Left ventricle myocardium inferior (tissue), 1 donor: ENCODE results near the gene MYT1. TPM values are rescaled to one million over a fixed set of nuclear protein-coding genes. Genes with fewer than 3 reads are reported as not detected.
"Not testable (repeated sequence)": the region's sequence is repeated elsewhere in the genome, so short reads cannot be mapped to it uniquely, and the experiment has no call there.

Experiments used
- DNase-seq: peaks from one replicate; pipeline ENCODE4 v3.0.0-alpha.2; 2020
- H3K27ac ChIP-seq: fragments of 200-600 bp; replicated peaks from 2 replicates; pipeline ENCODE4 v1.8.0; 2021
- H3K27me3 ChIP-seq: fragments of 200-600 bp; 2 replicates; pipeline ENCODE4 v1.8.0; 2021; ENCODE audit warnings: low read depth
- H3K36me3 ChIP-seq: fragments of 200-600 bp; 2 replicates; pipeline ENCODE4 v1.8.0; 2021
- H3K4me1 ChIP-seq: fragments of 200-600 bp; 2 replicates; pipeline ENCODE4 v1.8.0; 2021
- H3K4me3 ChIP-seq: fragments of 200-600 bp; 2 replicates; pipeline ENCODE4 v1.8.0; 2021; ENCODE audit warnings: mild to moderate bottlenecking, moderate library complexity
- H3K9me3 ChIP-seq: fragments of 200-600 bp; replicated peaks from 2 replicates; pipeline ENCODE4 v1.8.0; 2021
- CTCF ChIP-seq: fragments of 200-600 bp; IDR thresholded peaks from 2 replicates; pipeline ENCODE4 v1.8.0; 2021; ENCODE audit warnings: antibody characterized with exemption, mild to moderate bottlenecking, borderline replicate concordance
- intact Hi-C: fragments of 100-400 bp; cut with micrococcal nuclease; formaldehyde crosslinking; loops from one replicate; pipeline ENCODE4 v1.11.0; 2022
- total RNA-seq: library from RNA; stranded (reverse); fragmentation: NEBNext Ultra II Directional; extraction: Animal tissue kit (Norgen Biotek cat#: 25700); gene quantifications from one replicate; pipeline ENCODE4 v1.2.1, GENCODE V29; 2021
- donor health status: DM: no; HTN: yes; CAD: no; lungs with severe emphysema.

The MYT1 gene
- total RNA-seq, 1 donor from 2014 or later: 0.11 TPM

GRCh38 chr20:64130271-64130670 is 34.0 kb upstream of the MYT1 start:
- H3K4me1 ChIP-seq: no peaks in the 10 kb centered on the region
- TF ChIP-seq CTCF: no peak
- no peak for DNase-seq
- intact Hi-C loops: no loop called here
- H3K36me3 ChIP-seq: no peaks in the 10 kb centered on the region
- no peaks in the 10 kb centered on the region for H3K9me3 ChIP-seq
- H3K27ac ChIP-seq: no peak overlapping the region
- H3K4me3 ChIP-seq: no peak overlapping the region
- peaks cover 48% of the 10 kb centered on the region for H3K27me3 ChIP-seq

GRCh38 chr20:64130876-64131275 is 33.4 kb upstream of the MYT1 start:
- H3K4me3 ChIP-seq: no peak overlapping the region
- no peak overlapping the region for H3K27ac ChIP-seq
- no peaks in the 10 kb centered on the region for H3K36me3 ChIP-seq
- H3K27me3 ChIP-seq: peaks cover 47% of the 10 kb centered on the region
- no peaks in the 10 kb centered on the region for H3K4me1 ChIP-seq
- no peak for TF ChIP-seq CTCF
- DNase-seq: no peak
- intact Hi-C loops: no loop called here
- H3K9me3 ChIP-seq: no peaks in the 10 kb centered on the region

- Histone ChIP-seq H3K27me3 (peaks cover 44% of the 10 kb centered on the region), H3K27ac (no peak overlapping the region), H3K4me3 (no peak overlapping the region), H3K4me1 (no peaks in the 10 kb centered on the region), H3K36me3 (no peaks in the 10 kb centered on the region), H3K9me3 (no peaks in the 10 kb centered on the region)
- no peak for DNase-seq
- no peak for TF ChIP-seq CTCF
- intact Hi-C loops: no loop called here
Observed at GRCh38 chr20:64131406-64131805, 32.8 kb upstream of the MYT1 start.

GRCh38 chr20:64133951-64134407 is 30.3 kb upstream of the MYT1 start:
- no peak for DNase-seq
- TF ChIP-seq CTCF: peak; percentile 34
- no peak overlapping the region for H3K4me3 ChIP-seq
- H3K27ac ChIP-seq: no peak overlapping the region
- no peaks in the 10 kb centered on the region for H3K9me3 ChIP-seq
- H3K36me3 ChIP-seq: no peaks in the 10 kb centered on the region
- intact Hi-C loops: no loop called here
- H3K4me1 ChIP-seq: no peaks in the 10 kb centered on the region
- H3K27me3 ChIP-seq: peaks cover 37% of the 10 kb centered on the region

- H3K27ac ChIP-seq, H3K9me3 ChIP-seq, H3K4me3 ChIP-seq, intact Hi-C loops, DNase-seq, H3K36me3 ChIP-seq, H3K4me1 ChIP-seq: not testable (repeated sequence)
- H3K27me3 ChIP-seq: peaks cover 29% of the 10 kb centered on the region
Observed at GRCh38 chr20:64134744-64135143, 29.5 kb upstream of the MYT1 start.

GRCh38 chr20:64136004-64136710 is 28.1 kb upstream of the MYT1 start:
- DNase-seq: no peak
- intact Hi-C loops: no loop called here
- Histone ChIP-seq H3K9me3 (no peaks in the 10 kb centered on the region), H3K36me3 (no peaks in the 10 kb centered on the region), H3K27me3 (peaks cover 23% of the 10 kb centered on the region), H3K4me3 (no peak overlapping the region), H3K4me1 (no peaks in the 10 kb centered on the region), H3K27ac (no peak overlapping the region)
- TF ChIP-seq CTCF: no peak
